ENCODE data around the gene IFT122. TPM values are rescaled to one million over a fixed set of nuclear protein-coding genes. Genes with fewer than 3 reads are reported as not detected.

Gene IFT122
- total RNA-seq, 1 donor from 2014 or later, result 19.2 TPM

- Mint-ChIP-seq H3K27ac (no peak overlapping the region), H3K9me3 (no peaks in the 10 kb centered on the region), H3K4me3 (no peak overlapping the region), H3K4me1 (peaks cover 16% of the 10 kb centered on the region), H3K27me3 (no peaks in the 10 kb centered on the region), H3K36me3 (ENCODE audit: low read depth) (no peaks in the 10 kb centered on the region)
- CTCF ChIA-PET, result no interaction called here
- POLR2A ChIA-PET, result interaction anchor here (1.0 kb wide), 1 partner anchor 877 kb away, joined by 4 read pairs; no protein-coding TSS in a partner anchor
- TF ChIP-seq CTCF (IDR thresholded peaks at IDR 0.05), result no peak
- intact Hi-C loops (cut with micrococcal nuclease), result no loop called here
- no peak for ATAC-seq (ENCODE audit: low read depth)
- no peak for DNase-seq
These were observed 90.3 kb downstream of the IFT122 start for GRCh38 chr3:129530251-129530791.

- Mint-ChIP-seq H3K4me1 (peaks cover 11% of the 10 kb centered on the region), H3K27ac (no peak overlapping the region), H3K36me3 (ENCODE audit: low read depth) (no peaks in the 10 kb centered on the region), H3K4me3 (no peak overlapping the region), H3K9me3 (no peaks in the 10 kb centered on the region), H3K27me3 (no peaks in the 10 kb centered on the region)
- TF ChIP-seq CTCF (IDR thresholded peaks at IDR 0.05), result no peak
- ChIA-PET POLR2A (interaction anchor here (1.0 kb wide), 1 partner anchor 877 kb away, joined by 4 read pairs; no protein-coding TSS in a partner anchor), CTCF (no interaction called here)
- no peak for ATAC-seq (ENCODE audit: low read depth)
- DNase-seq, result no peak
- intact Hi-C loops (cut with micrococcal nuclease), result no loop called here
These were observed 90.8 kb downstream of the IFT122 start for GRCh38 chr3:129530821-129531220.

GRCh38 chr3:129531699-129532098, 91.7 kb downstream of the IFT122 start:
- intact Hi-C loops (cut with micrococcal nuclease), result no loop called here
- H3K9me3 Mint-ChIP-seq, result no peaks in the 10 kb centered on the region
- no peak overlapping the region for H3K27ac Mint-ChIP-seq
- CTCF ChIA-PET, result no interaction called here
- H3K4me1 Mint-ChIP-seq, result peaks cover 4% of the 10 kb centered on the region
- ATAC-seq (ENCODE audit: low read depth), result no peak
- POLR2A ChIA-PET, result no interaction called here
- no peak for DNase-seq
- H3K36me3 Mint-ChIP-seq (ENCODE audit: low read depth), result no peaks in the 10 kb centered on the region
- no peak overlapping the region for H3K4me3 Mint-ChIP-seq
- H3K27me3 Mint-ChIP-seq, result no peaks in the 10 kb centered on the region
- no peak for TF ChIP-seq CTCF (IDR thresholded peaks at IDR 0.05)

GRCh38 chr3:129532261-129532660, 92.2 kb downstream of the IFT122 start:
- H3K4me1 Mint-ChIP-seq, result no peaks in the 10 kb centered on the region
- no peaks in the 10 kb centered on the region for H3K36me3 Mint-ChIP-seq (ENCODE audit: low read depth)
- no peak overlapping the region for H3K27ac Mint-ChIP-seq
- ChIA-PET POLR2A (no interaction called here), CTCF (no interaction called here)
- ATAC-seq (ENCODE audit: low read depth) (no peak), DNase-seq (no peak)
- no peaks in the 10 kb centered on the region for H3K9me3 Mint-ChIP-seq
- H3K27me3 Mint-ChIP-seq, result no peaks in the 10 kb centered on the region
- H3K4me3 Mint-ChIP-seq, result no peak overlapping the region
- no peak for TF ChIP-seq CTCF (IDR thresholded peaks at IDR 0.05)
- intact Hi-C loops (cut with micrococcal nuclease), result no loop called here

- Mint-ChIP-seq H3K4me1 (no peaks in the 10 kb centered on the region), H3K9me3 (no peaks in the 10 kb centered on the region), H3K27me3 (no peaks in the 10 kb centered on the region), H3K27ac (no peak overlapping the region), H3K36me3 (ENCODE audit: low read depth) (no peaks in the 10 kb centered on the region), H3K4me3 (no peak overlapping the region)
- DNase-seq, result no peak
- ChIA-PET CTCF (no interaction called here), POLR2A (no interaction called here)
- no peak for TF ChIP-seq CTCF (IDR thresholded peaks at IDR 0.05)
- intact Hi-C loops (cut with micrococcal nuclease), result no loop called here
- ATAC-seq (ENCODE audit: low read depth), result no peak
These were observed 93.4 kb downstream of the IFT122 start for GRCh38 chr3:129533406-129533805.
